Ishikawa (cell line): ENCODE data around the gene DBN1.

Experiments
- CEBPB ChIP-seq: IDR thresholded peaks from 2 replicates; pipeline ENCODE4 v1.6.1; 2012
- CREB1 ChIP-seq: IDR thresholded peaks from 2 replicates; pipeline ENCODE4 v1.6.1; 2012; ENCODE audit warnings: low read depth
- EGR1 ChIP-seq: IDR thresholded peaks from 2 replicates; pipeline ENCODE4 v1.6.1; 2012
- EP300 ChIP-seq: IDR thresholded peaks from 2 replicates; pipeline ENCODE4 v1.6.1; 2012; ENCODE audit warnings: borderline replicate concordance
- FOXM1 ChIP-seq: IDR thresholded peaks from 2 replicates; pipeline ENCODE4 v1.6.1; 2012; ENCODE audit warnings: low read depth, borderline replicate concordance
- MAX ChIP-seq: IDR thresholded peaks from 2 replicates; pipeline ENCODE4 v1.6.1; 2012
- NFIC ChIP-seq: IDR thresholded peaks from 2 replicates; pipeline ENCODE4 v1.6.1; 2012
- RAD21 ChIP-seq: IDR thresholded peaks from 2 replicates; pipeline ENCODE4 v1.6.1; 2012; ENCODE audit warnings: low read depth
- REST ChIP-seq: IDR thresholded peaks from 2 replicates; pipeline ENCODE4 v1.6.1; 2012; ENCODE audit warnings: low read depth, mild to moderate bottlenecking
- TAF1 ChIP-seq: IDR thresholded peaks from 2 replicates; pipeline ENCODE4 v1.6.1; 2012; ENCODE audit warnings: low read depth, mild to moderate bottlenecking
- TCF12 ChIP-seq: IDR thresholded peaks from 2 replicates; pipeline ENCODE4 v1.6.1; 2012; ENCODE audit warnings: low read depth
- TEAD4 ChIP-seq: IDR thresholded peaks from 2 replicates; pipeline ENCODE4 v1.6.1; 2012
- USF1 ChIP-seq: IDR thresholded peaks from 2 replicates; pipeline ENCODE4 v1.6.1; 2012
- YY1 ChIP-seq: IDR thresholded peaks from 2 replicates; pipeline ENCODE4 v1.6.1; 2012; ENCODE audit warnings: low read depth
- ZBTB7A ChIP-seq: IDR thresholded peaks from 2 replicates; pipeline ENCODE4 v1.6.1; 2012; ENCODE audit warnings: low read depth

The DBN1 gene

GRCh38 chr5:177472460-177473442, 683 bp downstream of the DBN1 start:
- peak; percentile 36; the same call in 1 of the 2 replicates for TF ChIP-seq TAF1
- no peak for TF ChIP-seq RAD21
- no peak for TF ChIP-seq TEAD4
- no peak for TF ChIP-seq USF1
- TF ChIP-seq MAX: peak; percentile 40; the same call in 1 of the 2 replicates
- TF ChIP-seq YY1: no peak
- no peak for TF ChIP-seq REST
- no peak for TF ChIP-seq FOXM1
- peak; percentile 55 for TF ChIP-seq ZBTB7A
- no peak for TF ChIP-seq TCF12
- TF ChIP-seq NFIC: no peak
- no peak for TF ChIP-seq EP300
- TF ChIP-seq EGR1: no peak
- TF ChIP-seq CEBPB: no peak
- no peak for TF ChIP-seq CREB1

- TF ChIP-seq USF1: no peak
- no peak for TF ChIP-seq REST
- no peak for TF ChIP-seq NFIC
- TF ChIP-seq TCF12: no peak
- no peak for TF ChIP-seq ZBTB7A
- no peak for TF ChIP-seq YY1
- no peak for TF ChIP-seq RAD21
- no peak for TF ChIP-seq TEAD4
- TF ChIP-seq CEBPB: no peak
- TF ChIP-seq TAF1: no peak
- no peak for TF ChIP-seq EP300
- no peak for TF ChIP-seq MAX
- no peak for TF ChIP-seq CREB1
- TF ChIP-seq FOXM1: no peak
- TF ChIP-seq EGR1: no peak
Measured at GRCh38 chr5:177471610-177472356, 1.7 kb downstream of the DBN1 start.

GRCh38 chr5:177470759-177471536, 2.5 kb downstream of the DBN1 start:
- TF ChIP-seq EP300 (no peak), CEBPB (no peak), USF1 (no peak), CREB1 (no peak), EGR1 (no peak), ZBTB7A (no peak), TCF12 (no peak), TAF1 (no peak), NFIC (no peak), REST (no peak), TEAD4 (no peak), MAX (no peak), RAD21 (no peak), YY1 (no peak), FOXM1 (no peak)
